Right kidney (tissue), 9 donors: ENCODE data around the gene SKIC8.
A peak's percentile ranks its signal among the peaks of the same experiment; 100 is the strongest.

ENCODE experiments used
- DNase-seq: peaks from one replicate; pipeline ENCODE4 v3.0.0-alpha.2; 2016
- long read RNA-seq, 8 donors: transcript quantifications; one replicate each; lab custom pipeline, GENCODE V29; 2026

SKIC8 gene
- long read RNA-seq, donor 1, transcript WDR61-201 (11 exons, 1,387 nt), result major isoform, 54 of 105 reads
- long read RNA-seq, donor 1, transcript WDR61-210 (1 exons, 3,629 nt), result minor isoform, 14 of 105 reads
- long read RNA-seq, donor 1, transcript WDR61-203 (2 exons, 927 nt), result minor isoform, 8 of 105 reads
- long read RNA-seq, donor 1, partial matches to known transcripts, result 19 of 105 reads
- long read RNA-seq, donor 1, other reads (novel, unspliced or antisense), result 5 of 105 reads
- long read RNA-seq, donor 2, transcript WDR61-201 (11 exons, 1,387 nt), result major isoform, 33 of 55 reads
- long read RNA-seq, donor 2, transcript WDR61-210 (1 exons, 3,629 nt), result minor isoform, 9 of 55 reads
- long read RNA-seq, donor 2, partial matches to known transcripts, result 10 of 55 reads
- long read RNA-seq, donor 2, other reads (novel, unspliced or antisense), result 0 of 55 reads
- long read RNA-seq, donor 3, transcript WDR61-210 (1 exons, 3,629 nt), result minor isoform, 6 of 29 reads
- long read RNA-seq, donor 3, transcript WDR61-201 (11 exons, 1,387 nt), result major isoform, 18 of 29 reads
- long read RNA-seq, donor 3, partial matches to known transcripts, result 0 of 29 reads
- long read RNA-seq, donor 3, other reads (novel, unspliced or antisense), result 0 of 29 reads
- long read RNA-seq, donor 4, transcript WDR61-210 (1 exons, 3,629 nt), result minor isoform, 21 of 67 reads
- long read RNA-seq, donor 4, transcript WDR61-201 (11 exons, 1,387 nt), result major isoform, 28 of 67 reads
- long read RNA-seq, donor 4, partial matches to known transcripts, result 7 of 67 reads
- long read RNA-seq, donor 4, other reads (novel, unspliced or antisense), result 0 of 67 reads
- long read RNA-seq, donor 5, transcript WDR61-201 (11 exons, 1,387 nt), result major isoform, 36 of 55 reads
- long read RNA-seq, donor 5, transcript WDR61-210 (1 exons, 3,629 nt), result minor isoform, 9 of 55 reads
- long read RNA-seq, donor 5, partial matches to known transcripts, result 7 of 55 reads
- long read RNA-seq, donor 5, other reads (novel, unspliced or antisense), result 0 of 55 reads
- long read RNA-seq, donor 6, transcript WDR61-210 (1 exons, 3,629 nt), result minor isoform, 12 of 60 reads
- long read RNA-seq, donor 6, transcript WDR61-201 (11 exons, 1,387 nt), result major isoform, 38 of 60 reads
- long read RNA-seq, donor 6, partial matches to known transcripts, result 8 of 60 reads
- long read RNA-seq, donor 6, other reads (novel, unspliced or antisense), result 0 of 60 reads
- long read RNA-seq, donor 7, result 0 reads
- long read RNA-seq, donor 8, transcript WDR61-201 (11 exons, 1,387 nt), result major isoform, 34 of 62 reads
- long read RNA-seq, donor 8, transcript WDR61-203 (2 exons, 927 nt), result minor isoform, 5 of 62 reads
- long read RNA-seq, donor 8, transcript WDR61-210 (1 exons, 3,629 nt), result minor isoform, 12 of 62 reads
- long read RNA-seq, donor 8, partial matches to known transcripts, result 6 of 62 reads
- long read RNA-seq, donor 8, other reads (novel, unspliced or antisense), result 0 of 62 reads

- peak; percentile 92 for DNase-seq
Observed at GRCh38 chr15:78299101-78299930, at the start of gene SKIC8. Gene SKIC8 (minus strand): TSS chr15:78299609. CDS start chr15:78295686, 3,923 bp downstream.

- peak; percentile 37 for DNase-seq
Observed at GRCh38 chr15:78347586-78348543, 48.5 kb upstream of the SKIC8 start.

DNA sequence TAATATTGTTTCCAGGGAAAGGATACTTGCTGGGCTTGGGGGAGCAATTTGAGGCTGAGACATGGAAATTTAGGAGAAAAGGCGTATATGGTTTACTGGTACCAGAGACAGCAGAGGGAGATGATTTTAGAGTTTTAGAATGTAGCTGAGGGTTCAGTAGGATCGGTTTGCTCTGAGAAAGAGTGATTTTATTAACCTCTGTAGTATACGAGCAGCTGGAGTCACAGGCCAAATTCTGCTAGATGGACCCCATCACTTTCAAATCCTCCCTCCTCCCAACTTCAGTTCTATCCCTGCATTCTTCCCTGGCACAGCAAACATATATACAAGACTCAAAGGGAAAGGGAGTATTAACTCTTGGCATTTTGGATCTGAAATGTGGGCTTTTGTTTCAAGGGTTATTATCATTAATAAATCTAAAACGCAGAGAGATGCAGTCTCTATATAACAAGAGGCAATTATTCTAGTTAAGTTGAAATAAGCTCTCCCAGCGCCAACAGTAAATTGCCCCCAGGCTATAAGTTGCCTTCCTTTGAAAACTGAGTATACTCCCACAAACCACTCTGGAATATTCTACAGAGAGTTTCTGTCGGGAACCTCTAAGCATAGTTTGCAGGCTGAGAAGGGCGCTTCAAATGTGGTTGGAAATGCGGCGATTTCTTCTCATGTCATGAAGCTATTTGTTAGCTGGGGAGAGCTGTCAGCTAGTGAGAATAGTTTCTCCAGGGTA is 46.2 kb upstream of the SKIC8 start:
- no peak for DNase-seq

GRCh38 chr15:78343276-78344060 is 44.1 kb upstream of the SKIC8 start:
- DNase-seq, result no peak

- no peak for DNase-seq
Observed at GRCh38 chr15:78342021-78342420, 42.6 kb upstream of the SKIC8 start.

GRCh38 chr15:78341057-78341987 is 41.9 kb upstream of the SKIC8 start:
- DNase-seq, result peak; percentile 75

DNA sequence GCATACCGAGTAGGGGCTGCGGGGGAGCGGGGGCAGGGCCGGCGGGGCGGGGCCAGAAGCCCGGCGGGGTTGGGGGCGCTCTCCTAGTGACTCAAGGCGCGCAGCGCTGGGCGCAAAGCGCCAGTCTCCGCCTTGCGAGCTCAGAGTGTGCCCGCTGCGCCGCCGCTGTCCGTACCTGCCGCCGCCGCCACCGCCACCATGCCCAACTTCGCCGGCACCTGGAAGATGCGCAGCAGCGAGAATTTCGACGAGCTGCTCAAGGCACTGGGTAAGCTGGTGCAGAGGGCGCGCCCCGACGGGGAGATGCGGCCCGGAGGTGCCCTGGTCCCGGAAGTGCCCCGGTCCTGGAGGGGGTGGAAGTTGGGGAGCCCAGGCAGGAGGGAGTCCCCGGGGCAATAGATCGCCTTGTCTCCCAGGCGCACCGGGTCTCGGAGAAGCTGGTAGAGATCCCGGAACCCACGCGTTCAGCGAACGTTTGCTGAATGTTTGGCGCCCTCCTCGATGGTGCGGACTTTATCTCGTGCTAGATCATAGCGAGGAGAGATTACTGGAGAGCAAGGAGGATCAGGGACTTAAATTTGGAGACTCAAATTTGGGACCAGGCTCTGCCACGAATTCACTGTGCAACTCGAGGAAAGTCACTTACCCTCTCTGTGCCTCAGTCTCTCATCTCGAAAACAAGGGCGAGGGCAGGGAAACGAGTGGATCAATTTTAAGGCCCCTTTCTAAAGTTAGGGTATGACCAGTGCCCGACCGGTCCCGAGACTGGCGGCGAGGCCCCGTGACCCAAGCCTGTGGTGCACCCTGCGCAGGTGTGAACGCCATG is 41.0 kb upstream of the SKIC8 start, which contains the start of gene CRABP1:
Gene CRABP1, plus strand, starts transcription at position 123 of the 826 bp plus-strand sequence. Its CDS starts 76 bp downstream, at position 199.
- peak; percentile 53 for DNase-seq

DNA sequence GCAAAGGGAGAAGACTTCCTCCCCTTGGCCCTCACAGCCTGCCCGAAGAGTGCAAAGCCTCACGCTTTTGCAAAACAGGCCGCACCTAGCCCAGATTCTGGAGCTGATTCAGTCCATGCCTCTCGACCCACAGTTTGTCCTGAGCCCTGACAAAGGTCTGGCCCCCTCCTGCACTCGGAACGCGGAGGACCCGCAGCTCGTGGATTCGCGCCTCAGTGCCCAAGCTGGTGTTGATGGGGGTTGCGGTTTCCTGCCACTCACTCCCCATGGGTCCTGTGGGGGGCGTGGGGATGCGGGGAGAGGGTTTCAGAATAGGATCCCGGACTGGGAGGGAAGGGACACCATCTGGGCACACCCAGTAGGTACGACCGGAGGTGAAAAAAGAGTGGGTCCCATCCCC is 40.1 kb upstream of the SKIC8 start:
- DNase-seq, result no peak

GRCh38 chr15:78338781-78339180 is 39.4 kb upstream of the SKIC8 start:
- DNase-seq, result no peak

DNA sequence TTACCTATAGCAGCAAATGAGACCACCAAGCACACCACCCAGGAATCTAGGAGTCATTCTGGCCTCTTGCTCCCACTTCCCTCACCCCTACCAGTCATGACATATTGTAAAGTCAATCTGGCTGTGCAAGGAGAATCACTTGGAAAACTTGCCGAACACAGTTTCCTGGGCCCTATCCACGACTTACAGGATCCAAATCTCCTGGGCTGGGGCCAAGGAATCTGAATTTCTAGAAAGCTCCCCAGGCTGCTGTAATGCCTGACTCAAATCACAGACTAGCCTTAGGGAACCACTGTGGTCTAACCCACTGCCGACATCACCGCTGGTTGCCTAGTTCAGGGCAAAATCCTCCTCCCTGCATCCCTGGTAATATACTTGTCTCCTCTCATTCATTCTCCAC is 36.6 kb upstream of the SKIC8 start:
- DNase-seq, result no peak

GRCh38 chr15:78334845-78335244 is 35.4 kb upstream of the SKIC8 start:
- DNase-seq, result no peak

GRCh38 chr15:78329625-78330024 is 30.2 kb upstream of the SKIC8 start:
- no peak for DNase-seq

GRCh38 chr15:78327466-78327865 is 28.1 kb upstream of the SKIC8 start:
- no peak for DNase-seq

DNA sequence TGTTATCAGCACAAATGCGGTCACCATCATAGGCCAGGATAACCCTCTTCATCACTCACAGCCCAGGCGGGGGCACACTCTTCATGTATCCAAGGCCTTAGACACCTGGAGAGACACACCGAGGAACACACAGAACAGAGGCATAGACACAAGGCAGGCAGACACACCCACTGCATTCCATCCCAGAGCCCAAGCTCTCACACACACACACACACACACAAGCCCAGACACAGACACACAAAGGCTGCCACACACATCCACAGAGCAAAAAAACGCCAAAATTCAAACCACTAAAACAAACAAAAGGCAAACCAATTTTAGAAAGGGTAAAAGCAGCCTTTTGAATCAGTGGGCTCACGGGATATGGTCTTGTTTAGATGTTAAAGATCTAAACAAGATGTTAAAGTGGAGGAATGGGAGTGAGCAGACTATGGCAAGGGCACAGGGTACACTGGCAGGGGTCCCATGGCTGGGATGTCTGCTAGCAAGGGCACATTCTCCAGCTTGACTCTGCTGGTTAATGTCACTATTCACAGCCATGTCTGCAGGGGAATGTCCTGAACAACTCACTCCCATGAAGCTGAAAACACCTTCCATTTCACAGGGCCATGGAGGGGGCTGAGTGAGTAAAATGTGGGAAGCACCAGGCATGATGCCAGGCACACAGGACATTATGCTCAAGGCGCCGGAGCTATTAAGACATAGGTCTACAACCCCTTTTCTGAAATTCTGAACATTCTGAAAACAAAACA is 25.9 kb upstream of the SKIC8 start:
- no peak for DNase-seq

- no peak for DNase-seq
Observed at GRCh38 chr15:78324144-78324543, 24.7 kb upstream of the SKIC8 start.
